ENCODE data around the gene PEX11G. TPM values are rescaled to one million over a fixed set of nuclear protein-coding genes. Genes with fewer than 3 reads are reported as not detected.

The PEX11G gene
- total RNA-seq, 2 donors from 2014 or later: 3.9 to 7.6 TPM

GRCh38 chr19:7426986-7427385 is 61.8 kb downstream of the PEX11G start:
- H3K4me3 ChIP-seq: no peak overlapping the region
- DNase-seq (no peak), ATAC-seq (no peak)
- no peaks in the 10 kb centered on the region for H3K36me3 ChIP-seq (replicated peaks in 1 of 2; ENCODE audit: insufficient read depth in 1 of 2, low read depth in 2 of 2)
- WGBS, 2 donors: 86 to 93% methylated on average over 9 of the region's 9 CpGs
- H3K9me3 ChIP-seq: no peaks in the 10 kb centered on the region
- no peaks in the 10 kb centered on the region for H3K27me3 ChIP-seq
- peaks cover 34% of the 10 kb centered on the region for H3K4me1 ChIP-seq
- H3K27ac ChIP-seq: peak overlapping the region in 2 of 4 donors; percentile 75 to 79
- intact Hi-C loops (cut with DNase I): no loop called here
- TF ChIP-seq CTCF (IDR thresholded peaks at IDR 0.05): no peak
- TF ChIP-seq POLR2A (IDR thresholded peaks at IDR 0.05): no peak

Other genes starting within 250 kb of the PEX11G start
- 100 to 1,000 TPM; 243 to 284 TPM for gene INSR, start 194.6 kb downstream of the PEX11G start, total RNA-seq
- 10 to 100 TPM; 30.0 to 51.6 TPM for gene ARHGEF18, start 140.1 kb downstream of the PEX11G start, total RNA-seq
- gene ZNF358, start 27.1 kb upstream of the PEX11G start, total RNA-seq: 10 to 100 TPM; 40.2 to 93.6 TPM
- 10 to 100 TPM; 10.6 to 11.9 TPM for gene MCOLN1, start 33.6 kb upstream of the PEX11G start, total RNA-seq
- gene PNPLA6, start 46.7 kb upstream of the PEX11G start, total RNA-seq: 10 to 100 TPM; 43.8 to 52.1 TPM
- gene CAMSAP3, start 106.8 kb upstream of the PEX11G start, total RNA-seq: 10 to 100 TPM; 21.8 to 32.3 TPM
- gene XAB2, start 140.5 kb upstream of the PEX11G start, total RNA-seq: 10 to 100 TPM; 34.5 to 36.3 TPM
- 10 to 100 TPM in 1 of 2 donors, 1 to 10 TPM in 1; 1.3 to 32.0 TPM for gene PET100, start 140.8 kb upstream of the PEX11G start, total RNA-seq
- gene PCP2, start 144.7 kb upstream of the PEX11G start, total RNA-seq: not detected
- 100 to 1,000 TPM in 1 of 2 donors, 10 to 100 TPM in 1; 61.0 to 151 TPM for gene STXBP2, start 148.1 kb upstream of the PEX11G start, total RNA-seq
- not detected for gene RETN, start 180.0 kb upstream of the PEX11G start, total RNA-seq
- not detected for gene MCEMP1, start 188.1 kb upstream of the PEX11G start, total RNA-seq
- 10 to 100 TPM; 10.9 to 18.7 TPM for gene TRAPPC5, start 191.8 kb upstream of the PEX11G start, total RNA-seq
- gene FCER2, start 213.1 kb upstream of the PEX11G start, total RNA-seq: not detected
- 1 to 10 TPM in 1 of 2 donors, under 1 TPM in 1; 0.52 to 6.6 TPM for gene CLEC4G, start 243.1 kb upstream of the PEX11G start, total RNA-seq

All from body of pancreas (tissue), 4 donors.